Bronchial epithelial cell (primary cell): ENCODE measurements around the gene DUSP8. TPM values are rescaled to one million over a fixed set of nuclear protein-coding genes. Genes with fewer than 3 reads are reported as not detected.

ENCODE experiments used
- DNase-seq: peaks from one replicate; pipeline ENCODE4 v3.0.0-alpha.2; 2010; ENCODE audit warnings: low read depth
- FAIRE-seq: peaks from 2 replicates; lab custom pipeline; 2011; peaks lifted over from hg19 to GRCh38; lab: Jason Lieb, UNC
- H3K27me3 ChIP-seq: 2 replicates; pipeline ENCODE4 v1.5.1; 2011; ENCODE audit warnings: low read length; ENCODE audit not compliant: control insufficient read depth, insufficient read depth
- H3K36me3 ChIP-seq: 2 replicates; pipeline ENCODE4 v1.5.1; 2011; ENCODE audit warnings: low read length; ENCODE audit not compliant: control insufficient read depth, insufficient read depth
- H3K4me3 ChIP-seq: 2 replicates; pipeline ENCODE4 v1.5.1; 2011; ENCODE audit warnings: mild to moderate bottlenecking, low read depth, low read length, control low read depth
- total RNA-seq: library from RNA; depleted of rRNA; stranded (reverse); fragments of >200 nt; gene quantifications from 2 replicates; pipeline ENCODE4 v1.2.1, GENCODE V29; 2014
- TF ChIP-seq, protein P1 (sequence below): IDR thresholded peaks from 2 replicates; pipeline ENCODE4 v1.5.1; 2011; ENCODE audit warnings: mild to moderate bottlenecking, moderate library complexity, low read length, control low read depth, inconsistent platforms; ENCODE audit not compliant: insufficient read depth, severe bottlenecking

DUSP8 gene
- total RNA-seq, 1 donor from 2014 or later: 0.26 TPM

DNA sequence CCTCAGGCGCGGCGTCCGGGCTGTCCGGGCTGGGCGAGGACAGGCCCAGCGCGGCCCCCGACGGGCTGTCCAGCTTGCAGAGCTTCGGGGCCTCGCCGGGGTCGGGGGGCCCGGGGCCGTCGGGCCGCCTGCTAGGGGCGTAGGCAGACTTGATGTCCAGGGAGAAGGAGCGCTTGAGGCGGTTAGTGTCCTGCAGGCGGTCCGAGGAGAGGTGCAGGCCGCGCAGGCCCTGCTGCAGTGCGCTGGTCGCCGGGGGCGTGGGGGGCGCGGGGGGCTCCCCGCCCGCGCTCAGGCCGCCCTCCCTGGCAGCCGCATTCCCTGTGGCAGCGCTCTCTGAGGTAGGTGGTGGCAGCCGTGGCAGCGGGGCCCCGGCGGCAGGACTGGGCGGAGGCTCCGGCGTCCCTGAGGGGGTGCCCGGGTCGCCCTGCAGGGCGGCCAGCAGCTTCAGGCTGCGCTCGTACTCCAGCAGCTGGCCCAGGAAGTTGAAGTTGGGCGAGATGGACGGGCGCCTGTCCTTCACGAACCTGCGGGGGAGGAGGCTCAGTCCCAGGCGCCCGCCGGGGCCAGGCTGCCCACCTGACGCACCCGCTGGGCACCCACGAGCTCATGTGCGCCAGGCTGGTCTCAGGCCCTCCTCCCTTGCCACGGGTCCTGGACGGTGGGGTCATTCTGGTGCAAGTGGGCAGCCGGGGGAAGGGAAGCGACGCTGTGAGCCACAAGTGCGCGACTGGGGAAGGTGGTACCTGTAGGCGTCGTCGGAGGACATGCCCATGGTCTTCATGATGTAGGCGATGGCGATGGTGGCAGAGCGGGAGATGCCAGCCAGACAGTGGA, 14.8 kb downstream of the DUSP8 start:
- FAIRE-seq (no peak), DNase-seq (no peak)
- TF ChIP-seq, protein P1, sequence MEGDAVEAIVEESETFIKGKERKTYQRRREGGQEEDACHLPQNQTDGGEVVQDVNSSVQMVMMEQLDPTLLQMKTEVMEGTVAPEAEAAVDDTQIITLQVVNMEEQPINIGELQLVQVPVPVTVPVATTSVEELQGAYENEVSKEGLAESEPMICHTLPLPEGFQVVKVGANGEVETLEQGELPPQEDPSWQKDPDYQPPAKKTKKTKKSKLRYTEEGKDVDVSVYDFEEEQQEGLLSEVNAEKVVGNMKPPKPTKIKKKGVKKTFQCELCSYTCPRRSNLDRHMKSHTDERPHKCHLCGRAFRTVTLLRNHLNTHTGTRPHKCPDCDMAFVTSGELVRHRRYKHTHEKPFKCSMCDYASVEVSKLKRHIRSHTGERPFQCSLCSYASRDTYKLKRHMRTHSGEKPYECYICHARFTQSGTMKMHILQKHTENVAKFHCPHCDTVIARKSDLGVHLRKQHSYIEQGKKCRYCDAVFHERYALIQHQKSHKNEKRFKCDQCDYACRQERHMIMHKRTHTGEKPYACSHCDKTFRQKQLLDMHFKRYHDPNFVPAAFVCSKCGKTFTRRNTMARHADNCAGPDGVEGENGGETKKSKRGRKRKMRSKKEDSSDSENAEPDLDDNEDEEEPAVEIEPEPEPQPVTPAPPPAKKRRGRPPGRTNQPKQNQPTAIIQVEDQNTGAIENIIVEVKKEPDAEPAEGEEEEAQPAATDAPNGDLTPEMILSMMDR: no peak
- Histone ChIP-seq H3K4me3 (no peak overlapping the region), H3K36me3 (no peaks in the 10 kb centered on the region), H3K27me3 (no peaks in the 10 kb centered on the region)

DNA sequence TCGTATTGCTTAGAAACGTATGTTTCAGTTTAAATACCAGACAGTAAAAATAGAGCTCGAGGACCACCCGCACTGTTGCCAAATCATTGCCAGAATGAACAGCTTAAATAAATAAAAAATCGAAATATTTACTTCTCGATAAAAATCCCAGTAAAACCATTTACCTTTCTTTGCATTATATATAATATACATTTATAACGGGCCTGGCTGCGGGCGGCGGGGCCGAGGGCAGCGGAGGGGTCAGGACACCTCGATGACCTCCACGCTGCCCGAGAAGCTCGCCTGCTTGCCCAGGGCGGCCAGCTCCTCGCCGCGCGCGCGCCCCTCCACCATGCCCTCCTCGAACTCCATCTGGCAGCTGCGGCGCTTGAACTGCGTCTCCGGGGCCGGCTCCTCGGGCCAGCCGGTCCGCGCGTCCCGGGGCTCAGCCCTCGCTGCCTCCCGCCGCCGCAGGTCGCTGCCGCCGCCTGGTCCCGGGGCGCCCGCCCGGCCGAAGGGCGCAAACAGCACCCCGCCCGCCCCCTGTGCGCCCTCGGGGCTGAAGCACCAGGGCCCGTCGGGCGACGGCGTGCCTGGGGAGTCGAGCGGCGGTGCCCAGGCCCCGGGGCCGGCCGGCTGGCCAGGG, 15.7 kb downstream of the DUSP8 start:
- TF ChIP-seq, protein P1: no peak

DNA sequence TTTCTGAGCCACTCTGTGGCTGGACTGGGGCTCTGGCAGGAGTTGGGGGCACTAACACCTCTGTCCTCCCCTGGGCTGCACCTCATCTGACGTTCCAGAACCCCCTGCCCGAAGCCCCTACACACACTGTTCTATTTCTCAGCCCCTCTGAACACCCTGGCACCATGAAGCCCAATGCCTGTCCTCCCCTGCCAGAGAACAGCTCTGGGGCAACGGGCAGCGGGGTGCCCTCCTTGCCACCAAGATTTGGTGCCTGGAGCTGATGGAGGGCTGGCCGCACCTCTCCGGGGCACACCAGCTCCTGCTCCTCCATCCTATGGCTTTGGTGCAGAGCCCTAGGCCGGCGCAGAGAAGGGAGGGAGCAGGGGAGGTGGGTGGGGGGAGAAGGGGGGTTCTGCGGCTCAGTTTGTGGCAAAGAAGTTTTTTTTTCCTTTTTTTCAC, 16.3 kb downstream of the DUSP8 start:
- Histone ChIP-seq H3K27me3 (no peaks in the 10 kb centered on the region), H3K4me3 (no peak overlapping the region), H3K36me3 (no peaks in the 10 kb centered on the region)
- no peak for FAIRE-seq
- no peak for DNase-seq
- TF ChIP-seq, protein P1: no peak

More for the DNA sequence above, 15.7 kb downstream of the DUSP8 start:
- Histone ChIP-seq H3K4me3 (no peak overlapping the region), H3K36me3 (no peaks in the 10 kb centered on the region), H3K27me3 (no peaks in the 10 kb centered on the region)
- no peak for FAIRE-seq
- DNase-seq: no peak

DNA sequence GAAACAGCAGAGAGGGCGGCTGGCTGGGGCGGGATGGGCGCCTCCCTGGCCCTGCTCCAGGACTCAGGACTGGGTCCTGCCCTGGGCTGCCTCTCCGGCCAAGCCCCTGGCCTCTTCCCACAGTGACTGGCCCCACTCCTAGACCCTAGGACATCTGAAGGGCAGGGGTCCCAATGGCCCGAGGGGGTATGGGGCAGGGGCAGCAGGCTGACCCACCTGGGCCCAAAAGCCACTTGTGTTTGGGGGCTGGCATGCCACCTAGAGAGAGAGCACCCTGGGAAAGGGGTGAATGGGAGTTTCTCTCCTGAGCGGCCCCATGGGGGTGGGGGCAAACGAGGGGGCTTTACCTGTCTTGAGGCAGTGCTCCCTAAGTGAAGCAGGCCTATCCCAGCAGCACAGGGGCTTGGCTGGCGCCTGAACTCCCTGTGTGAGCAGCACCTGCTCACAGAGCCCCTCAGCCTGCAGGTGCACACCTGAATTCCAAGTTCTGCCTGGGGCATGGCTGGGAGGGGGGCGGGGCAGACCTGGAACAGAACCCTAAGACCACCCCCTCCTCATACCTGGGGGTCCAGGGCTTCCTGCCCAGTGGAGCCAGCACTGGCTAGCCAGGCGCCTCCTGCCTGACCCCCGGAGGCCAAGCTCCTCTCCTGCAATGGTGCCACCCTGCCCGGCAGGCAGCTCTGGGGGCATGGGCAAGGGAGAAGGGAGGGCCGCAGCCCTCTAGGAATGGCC, 16.9 kb downstream of the DUSP8 start:
- no peaks in the 10 kb centered on the region for H3K36me3 ChIP-seq

DNA sequence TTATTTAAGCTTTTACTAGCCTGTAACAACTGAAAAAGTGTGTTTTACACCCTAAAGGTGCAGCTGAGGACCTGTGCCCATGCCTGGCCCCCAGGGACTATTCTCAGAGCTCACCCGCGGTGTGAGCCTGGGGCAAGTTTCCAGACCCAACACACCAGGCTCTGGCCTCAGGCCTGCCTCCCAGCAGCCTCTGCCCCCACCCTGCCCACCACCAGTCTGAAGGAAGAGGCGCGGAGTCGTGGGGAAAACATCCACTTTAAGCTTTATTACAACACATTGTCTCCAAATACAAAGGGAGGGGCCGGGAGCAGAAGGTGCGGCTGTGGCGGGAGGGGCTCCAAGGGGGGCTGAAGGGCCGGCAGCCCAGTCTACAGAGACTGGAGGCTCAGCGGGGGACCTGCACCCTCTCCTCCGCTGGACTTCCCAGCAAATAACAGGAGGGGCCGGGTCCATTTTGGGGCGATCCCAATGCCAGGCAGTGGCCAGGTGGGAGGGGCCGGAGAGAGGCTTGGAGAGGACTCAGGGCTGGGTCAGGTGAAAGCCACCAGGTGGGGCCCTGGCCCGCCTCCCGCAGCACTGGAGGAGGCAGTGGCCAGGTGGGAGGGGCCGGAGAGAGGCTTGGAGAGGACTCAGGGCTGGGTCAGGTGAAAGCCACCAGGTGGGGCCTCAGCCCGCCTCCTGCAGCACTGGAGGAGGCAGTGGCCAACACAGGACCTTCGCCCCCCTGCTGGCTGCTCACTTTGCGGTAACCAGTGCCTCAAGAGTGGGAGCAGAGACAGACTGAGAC, 18.1 kb downstream of the DUSP8 start:
- DNase-seq (no peak), FAIRE-seq (no peak)
- Histone ChIP-seq H3K27me3 (peaks cover 3% of the 10 kb centered on the region), H3K4me3 (no peak overlapping the region), H3K36me3 (no peaks in the 10 kb centered on the region)
- TF ChIP-seq, protein P1: peak; percentile 30

More for the DNA sequence above, 16.9 kb downstream of the DUSP8 start:
- Histone ChIP-seq H3K27me3 (no peaks in the 10 kb centered on the region), H3K4me3 (no peak overlapping the region)
- TF ChIP-seq, protein P1: no peak
- FAIRE-seq (no peak), DNase-seq (no peak)
